A204.1 (cell line): ENCODE data around the gene THTPA.
"Not testable (repeated sequence)": the region's sequence is repeated elsewhere in the genome, so short reads cannot be mapped to it uniquely, and the experiment has no call there.

Source experiments
- FAIRE-seq: peaks from 2 replicates; lab custom pipeline; 2012; peaks lifted over from hg19 to GRCh38; lab: Jason Lieb, UNC

THTPA gene

GRCh38 chr14:23533652-23534435 is 22.2 kb upstream of the THTPA start:
- no peak for FAIRE-seq

GRCh38 chr14:23535943-23536342 is 20.1 kb upstream of the THTPA start:
- FAIRE-seq: no peak

GRCh38 chr14:23536494-23536893 is 19.6 kb upstream of the THTPA start:
- no peak for FAIRE-seq

- FAIRE-seq: not testable (repeated sequence)
These were observed 19.2 kb upstream of the THTPA start for GRCh38 chr14:23536906-23537305.

GRCh38 chr14:23537351-23538049 is 18.6 kb upstream of the THTPA start:
- FAIRE-seq: no peak

GRCh38 chr14:23538050-23538718 is 17.9 kb upstream of the THTPA start:
- FAIRE-seq: no peak

- no peak for FAIRE-seq
These were observed 17.3 kb upstream of the THTPA start for GRCh38 chr14:23538785-23539184.

GRCh38 chr14:23539248-23540140 is 16.6 kb upstream of the THTPA start:
- FAIRE-seq: no peak

- FAIRE-seq: no peak
These were observed 16.0 kb upstream of the THTPA start for GRCh38 chr14:23540141-23540469.

- no peak for FAIRE-seq
These were observed 13.8 kb upstream of the THTPA start for GRCh38 chr14:23542261-23542660.

- no peak for FAIRE-seq
These were observed 12.7 kb upstream of the THTPA start for GRCh38 chr14:23543403-23543802.

- FAIRE-seq: no peak
These were observed 11.3 kb upstream of the THTPA start for GRCh38 chr14:23544511-23545447.

GRCh38 chr14:23545740-23546365 is 10.2 kb upstream of the THTPA start:
- no peak for FAIRE-seq

- FAIRE-seq: no peak
These were observed 9.5 kb upstream of the THTPA start for GRCh38 chr14:23546450-23547035.

GRCh38 chr14:23547924-23548323 is 8.1 kb upstream of the THTPA start:
- FAIRE-seq: no peak

- FAIRE-seq: no peak
These were observed 7.4 kb upstream of the THTPA start for GRCh38 chr14:23548351-23549318.

- FAIRE-seq: no peak
These were observed 5.8 kb upstream of the THTPA start for GRCh38 chr14:23550131-23550811.

GRCh38 chr14:23550812-23551265 is 5.2 kb upstream of the THTPA start:
- no peak for FAIRE-seq
